CD4-positive, CD25-positive, alpha-beta regulatory T cell (primary cell): ENCODE measurements around the gene MYBL2. TPM values are rescaled to one million over a fixed set of nuclear protein-coding genes. Genes with fewer than 3 reads are reported as not detected.
"Not testable (repeated sequence)": the region's sequence is repeated elsewhere in the genome, so short reads cannot be mapped to it uniquely, and the experiment has no call there.

Source experiments
- ATAC-seq, 2 donors: fragments of 150-1000 bp; cut with Tn5 transposase; one replicate each; pipeline ENCODE4 v1.10.0; 2021; ENCODE audit warnings: low read depth in 2 of 2, moderate number of reproducible peaks in 2 of 2, moderate library complexity in 1 of 2
- DNase-seq, 3 donors: peaks; one replicate each; pipeline versions ENCODE4 v3.0.0 to v3.0.0-alpha.2; 2012 to 2022; ENCODE audit warnings: mixed read lengths in 1 of 3
- H3K27ac ChIP-seq: one replicate; pipeline ENCODE4 v1.7.0; 2013; ENCODE audit warnings: mild to moderate bottlenecking, low read length; ENCODE audit not compliant: insufficient read depth, poor library complexity, severe bottlenecking
- H3K27me3 ChIP-seq: one replicate; pipeline ENCODE4 v1.7.0; 2013; ENCODE audit warnings: low read length; ENCODE audit not compliant: control insufficient read depth, insufficient read depth
- H3K36me3 ChIP-seq: one replicate; pipeline ENCODE4 v1.7.0; 2013; ENCODE audit warnings: mild to moderate bottlenecking, low read length, moderate library complexity; ENCODE audit not compliant: control insufficient read depth, insufficient read depth
- H3K4me1 ChIP-seq: 2 replicates; pipeline ENCODE4 v1.7.0; 2013; ENCODE audit warnings: mild to moderate bottlenecking, low read length; ENCODE audit not compliant: insufficient read depth, control insufficient read depth, poor library complexity, severe bottlenecking
- H3K4me3 ChIP-seq: one replicate; pipeline ENCODE4 v1.7.0; 2013; ENCODE audit warnings: low read depth, mild to moderate bottlenecking, low read length, moderate library complexity
- H3K9me3 ChIP-seq, 2 experiments: 1 replicate in 1 of 2; 2 replicates in 1 of 2; pipeline ENCODE4 v1.7.0; 2013; ENCODE audit warnings: low read length in 2 of 2, mild to moderate bottlenecking in 1 of 2, moderate library complexity in 1 of 2; ENCODE audit not compliant: control insufficient read depth in 2 of 2
- H3K27ac Mint-ChIP-seq, 3 donors: one replicate each; pipeline ENCODE4 v1.8.0; 2020 to 2022; ENCODE audit warnings: mild to moderate bottlenecking in 3 of 3, mixed read lengths in 3 of 3, moderate library complexity in 2 of 3
- H3K27me3 Mint-ChIP-seq: one replicate; pipeline ENCODE4 v1.8.0; 2022; ENCODE audit warnings: mild to moderate bottlenecking, mixed read lengths
- H3K36me3 Mint-ChIP-seq: one replicate; pipeline ENCODE4 v1.8.0; 2020; ENCODE audit warnings: mixed read lengths
- H3K4me1 Mint-ChIP-seq, 4 donors: one replicate each; pipeline ENCODE4 v1.8.0; 2020 to 2022; ENCODE audit warnings: mixed read lengths in 4 of 4, mild to moderate bottlenecking in 1 of 4
- H3K4me3 Mint-ChIP-seq, 4 donors: one replicate each; pipeline ENCODE4 v1.8.0; 2020 to 2022; ENCODE audit warnings: mild to moderate bottlenecking in 4 of 4, mixed read lengths in 4 of 4, moderate library complexity in 3 of 4
- H3K9me3 Mint-ChIP-seq, 7 donors: one replicate each; pipeline ENCODE4 v1.8.0; 2020 to 2022; ENCODE audit warnings: mixed read lengths in 7 of 7, mild to moderate bottlenecking in 3 of 7, moderate library complexity in 2 of 7
- polyA plus RNA-seq, 4 donors: library from polyadenylated mRNA; unstranded; fragments of 300-500 nt; fragmentation: Illumina TruSeq; gene quantifications; one replicate each; pipeline ENCODE4 v1.2.3, GENCODE V29; 2021
- total RNA-seq: library from RNA; stranded (reverse); gene quantifications from one replicate; pipeline ENCODE4 v1.2.3, GENCODE V29; 2022

MYBL2 gene
- total and polyA plus RNA-seq, 5 donors from 2014 or later, result 1.6 to 4.3 (median 2.7) TPM

- not testable (repeated sequence) for H3K36me3 Mint-ChIP-seq, H3K4me3 ChIP-seq, H3K27me3 ChIP-seq, H3K27ac ChIP-seq, H3K27ac Mint-ChIP-seq, ATAC-seq, H3K9me3 Mint-ChIP-seq, H3K36me3 ChIP-seq, DNase-seq, H3K9me3 ChIP-seq, H3K4me3 Mint-ChIP-seq, H3K27me3 Mint-ChIP-seq
- peaks cover 16% of the 10 kb centered on the region for H3K4me1 ChIP-seq
- H3K4me1 Mint-ChIP-seq, result peaks cover 0 to 18% (median 4%) of the 10 kb centered on the region in 4 donors
These were observed 11.7 kb upstream of the MYBL2 start for GRCh38 chr20:43655176-43655575.

- DNase-seq (no peak), ATAC-seq (no peak)
- Histone ChIP-seq H3K36me3 (no peaks in the 10 kb centered on the region), H3K4me3 (no peak overlapping the region), H3K9me3 (no peaks in the 10 kb centered on the region), H3K27ac (no peak overlapping the region), H3K27me3 (no peaks in the 10 kb centered on the region), H3K4me1 (peaks cover 16% of the 10 kb centered on the region)
- Mint-ChIP-seq H3K4me1 (peaks cover 0 to 18% (median 4%) of the 10 kb centered on the region in 4 donors), H3K9me3 (no peaks in the 10 kb centered on the region), H3K27me3 (no peaks in the 10 kb centered on the region), H3K4me3 (peak overlapping the region; percentile 66 to 99 (median 90)), H3K36me3 (no peaks in the 10 kb centered on the region), H3K27ac (peak overlapping the region in 2 of 3 donors; percentile 36 to 97)
These were observed 11.0 kb upstream of the MYBL2 start for GRCh38 chr20:43655937-43656336.

- peak overlapping the region; percentile 93 to 99 (median 96) for H3K4me3 Mint-ChIP-seq
- no peaks in the 10 kb centered on the region for H3K27me3 ChIP-seq
- no peaks in the 10 kb centered on the region for H3K27me3 Mint-ChIP-seq
- no peak for ATAC-seq
- no peaks in the 10 kb centered on the region for H3K9me3 ChIP-seq
- peaks cover 16% of the 10 kb centered on the region for H3K4me1 ChIP-seq
- H3K9me3 Mint-ChIP-seq, result no peaks in the 10 kb centered on the region
- peak overlapping the region; percentile 88 for H3K4me3 ChIP-seq
- no peaks in the 10 kb centered on the region for H3K36me3 Mint-ChIP-seq
- H3K36me3 ChIP-seq, result no peaks in the 10 kb centered on the region
- H3K4me1 Mint-ChIP-seq, result peaks cover 0 to 18% (median 4%) of the 10 kb centered on the region in 4 donors
- H3K27ac ChIP-seq, result peak overlapping the region; percentile 92
- peak overlapping the region; percentile 67 to 97 (median 97) for H3K27ac Mint-ChIP-seq
- DNase-seq, result no peak
These were observed 8.7 kb upstream of the MYBL2 start for GRCh38 chr20:43658069-43658722.

- peak in 1 of 3 donors; percentile 29 for DNase-seq
- no peaks in the 10 kb centered on the region for H3K36me3 Mint-ChIP-seq
- H3K9me3 ChIP-seq, result no peaks in the 10 kb centered on the region
- no peak overlapping the region for H3K4me3 ChIP-seq
- H3K4me1 Mint-ChIP-seq, result peaks cover 0 to 18% (median 4%) of the 10 kb centered on the region in 4 donors
- H3K27ac Mint-ChIP-seq, result peak overlapping the region in 1 of 3 donors; percentile 97
- H3K27me3 ChIP-seq, result no peaks in the 10 kb centered on the region
- no peak for ATAC-seq
- H3K27me3 Mint-ChIP-seq, result no peaks in the 10 kb centered on the region
- H3K9me3 Mint-ChIP-seq, result no peaks in the 10 kb centered on the region
- peaks cover 16% of the 10 kb centered on the region for H3K4me1 ChIP-seq
- H3K36me3 ChIP-seq, result no peaks in the 10 kb centered on the region
- H3K4me3 Mint-ChIP-seq, result peak overlapping the region; percentile 89 to 99 (median 94)
- no peak overlapping the region for H3K27ac ChIP-seq
These were observed 8.0 kb upstream of the MYBL2 start for GRCh38 chr20:43658723-43659419.

GRCh38 chr20:43662943-43663655 lies 3.8 kb upstream of the MYBL2 start:
- no peak overlapping the region for H3K4me3 ChIP-seq
- Mint-ChIP-seq H3K27me3 (peaks cover 3% of the 10 kb centered on the region), H3K27ac (no peak overlapping the region), H3K4me3 (peak overlapping the region in 1 of 4 donors; percentile 58), H3K9me3 (no peaks in the 10 kb centered on the region), H3K4me1 (peaks cover 0 to 14% (median under 1%) of the 10 kb centered on the region in 4 donors), H3K36me3 (no peaks in the 10 kb centered on the region)
- DNase-seq (no peak), ATAC-seq (no peak)
- H3K9me3 ChIP-seq, result no peaks in the 10 kb centered on the region
- peaks cover 16% of the 10 kb centered on the region for H3K4me1 ChIP-seq
- no peaks in the 10 kb centered on the region for H3K27me3 ChIP-seq
- H3K27ac ChIP-seq, result no peak overlapping the region
- H3K36me3 ChIP-seq, result no peaks in the 10 kb centered on the region

GRCh38 chr20:43665466-43666176 lies 1.3 kb upstream of the MYBL2 start:
- DNase-seq (no peak), ATAC-seq (no peak)
- peaks cover 0 to 14% (median 5%) of the 10 kb centered on the region in 4 donors for H3K4me1 Mint-ChIP-seq
- Histone ChIP-seq H3K27me3 (no peaks in the 10 kb centered on the region), H3K36me3 (no peaks in the 10 kb centered on the region), H3K4me1 (peaks cover 12% of the 10 kb centered on the region), H3K4me3 (no peak overlapping the region), H3K27ac (no peak overlapping the region), H3K9me3 (no peaks in the 10 kb centered on the region)
- no peak overlapping the region for H3K27ac Mint-ChIP-seq
- peaks cover 18% of the 10 kb centered on the region for H3K27me3 Mint-ChIP-seq
- peak overlapping the region; percentile 56 to 90 (median 78) for H3K4me3 Mint-ChIP-seq
- H3K9me3 Mint-ChIP-seq, result peaks cover 0 to 2% (median 0%) of the 10 kb centered on the region in 7 donors
- no peaks in the 10 kb centered on the region for H3K36me3 Mint-ChIP-seq

GRCh38 chr20:43667341-43668132 lies 623 bp downstream of the MYBL2 start:
- Histone ChIP-seq H3K27me3 (no peaks in the 10 kb centered on the region), H3K9me3 (no peaks in the 10 kb centered on the region), H3K36me3 (no peaks in the 10 kb centered on the region), H3K27ac (no peak overlapping the region), H3K4me3 (no peak overlapping the region), H3K4me1 (peaks cover 12% of the 10 kb centered on the region)
- no peaks in the 10 kb centered on the region for H3K36me3 Mint-ChIP-seq
- DNase-seq (peak in 1 of 3 donors; percentile 18), ATAC-seq (no peak)
- no peak overlapping the region for H3K27ac Mint-ChIP-seq
- H3K4me3 Mint-ChIP-seq, result peak overlapping the region; percentile 35 to 58 (median 50)
- peaks cover 0 to 2% (median 0%) of the 10 kb centered on the region in 7 donors for H3K9me3 Mint-ChIP-seq
- peaks cover 18% of the 10 kb centered on the region for H3K27me3 Mint-ChIP-seq
- H3K4me1 Mint-ChIP-seq, result peaks cover 0 to 14% (median 5%) of the 10 kb centered on the region in 4 donors
